ENCODE measurements around the gene SCN8A.

GRCh38 chr12:51744235-51744634, 153.2 kb downstream of the SCN8A start:
- TF ChIP-seq POLR2AphosphoS5 (IDR thresholded peaks at IDR 0.05) (no peak), CTCF (IDR thresholded peaks at IDR 0.05) (no peak), POLR2A (IDR thresholded peaks at IDR 0.05) (no peak)

All from prostate gland (tissue), 2 donors.